HEK293 (cell line): ENCODE data around the gene PRSS35.
"Not testable (repeated sequence)": the region's sequence is repeated elsewhere in the genome, so short reads cannot be mapped to it uniquely, and the experiment has no call there.

Source experiments
- CTCF ChIA-PET: fragments of 350-600 bp; formaldehyde crosslinking; extraction: SDS; loops from one replicate; lab custom pipeline; 2021; ENCODE audit warnings: antibody characterized with exemption; lab: Yijun Ruan, JAX
- POLR2A ChIA-PET: fragments of 300-600 bp; formaldehyde crosslinking; extraction: SDS; loops from one replicate; lab custom pipeline; 2020; ENCODE audit warnings: antibody characterized with exemption, inconsistent platforms; lab: Yijun Ruan, JAX
- H3K27ac ChIP-seq: fragments of 200-500 bp; sonication (Bioruptor generic); 2 replicates; pipeline ENCODE4 v1.5.1; 2014; ENCODE audit warnings: low read depth, low read length, control low read depth, inconsistent platforms; ENCODE audit errors: extremely low read depth
- H3K36me3 ChIP-seq, 2 experiments: fragments of 200-500 bp in 1 of 2; sonication (Bioruptor generic) in 1 of 2; 1 replicate in 1 of 2; 2 replicates in 1 of 2; pipeline ENCODE4 v1.5.1; 2014 to 2017; ENCODE audit warnings: inconsistent platforms in 2 of 2, low read length in 2 of 2; ENCODE audit not compliant: control insufficient read depth in 2 of 2, insufficient read depth in 1 of 2
- H3K4me1 ChIP-seq: fragments of 200-500 bp; sonication (Bioruptor generic); 2 replicates; pipeline ENCODE4 v1.5.1; 2014; ENCODE audit warnings: mild to moderate bottlenecking, low read length, inconsistent platforms; ENCODE audit not compliant: control insufficient read depth, insufficient read depth
- H3K4me3 ChIP-seq: 2 replicates; pipeline ENCODE4 v1.5.1; 2011; ENCODE audit warnings: low read depth, mild to moderate bottlenecking, control low read depth, low read length, moderate library complexity
- H3K9me3 ChIP-seq: fragments of 200-500 bp; sonication (Bioruptor generic); 2 replicates; pipeline ENCODE4 v1.5.1; 2014; ENCODE audit warnings: low read depth, low read length, inconsistent platforms; ENCODE audit not compliant: control insufficient read depth, insufficient read depth
- IKZF3 ChIP-seq: fragments of 450-650 bp; IDR thresholded peaks from 2 replicates; pipeline ENCODE4 v1.5.0; 2018; ENCODE audit warnings: missing biosample characterization, mild to moderate bottlenecking, missing genetic modification characterization, moderate library complexity
- KLF8 ChIP-seq: fragments of 450-650 bp; formaldehyde crosslinking; IDR thresholded peaks from 2 replicates; pipeline ENCODE4 v1.5.1; 2016; ENCODE audit warnings: missing biosample characterization, missing genetic modification characterization
- MZF1 ChIP-seq: fragments of 450-650 bp; formaldehyde crosslinking; IDR thresholded peaks from 2 replicates; pipeline ENCODE4 v1.5.1; 2017; ENCODE audit warnings: missing biosample characterization, missing genetic modification characterization, borderline replicate concordance
- ZBTB48 ChIP-seq: fragments of 450-650 bp; formaldehyde crosslinking; IDR thresholded peaks from 2 replicates; pipeline ENCODE4 v1.5.1; 2016; ENCODE audit warnings: missing biosample characterization, missing genetic modification characterization
- ZNF211 ChIP-seq: fragments of 450-650 bp; formaldehyde crosslinking; IDR thresholded peaks from 2 replicates; pipeline ENCODE4 v1.5.1; 2016; ENCODE audit warnings: low read depth, missing biosample characterization, missing genetic modification characterization
- ZNF311 ChIP-seq: fragments of 450-650 bp; formaldehyde crosslinking; IDR thresholded peaks from 2 replicates; pipeline ENCODE4 v1.5.1; 2017; ENCODE audit warnings: missing biosample characterization, missing genetic modification characterization, borderline replicate concordance
- ZNF324 ChIP-seq: fragments of 450-650 bp; formaldehyde crosslinking; IDR thresholded peaks from 2 replicates; pipeline ENCODE4 v1.5.1; 2016; ENCODE audit warnings: missing biosample characterization, missing genetic modification characterization
- ZNF391 ChIP-seq: fragments of 450-650 bp; formaldehyde crosslinking; IDR thresholded peaks from 2 replicates; pipeline ENCODE4 v1.5.1; 2016; ENCODE audit warnings: low read depth, missing biosample characterization, missing genetic modification characterization, borderline replicate concordance
- ZNF571 ChIP-seq: fragments of 450-650 bp; formaldehyde crosslinking; IDR thresholded peaks from 2 replicates; pipeline ENCODE4 v1.5.0; 2017; ENCODE audit warnings: missing biosample characterization, missing genetic modification characterization
- ZNF621 ChIP-seq: fragments of 450-650 bp; formaldehyde crosslinking; IDR thresholded peaks from 2 replicates; pipeline ENCODE4 v1.5.1; 2017; ENCODE audit warnings: missing biosample characterization, missing genetic modification characterization
- ZNF830 ChIP-seq: fragments of 450-650 bp; IDR thresholded peaks from 2 replicates; pipeline ENCODE4 v1.5.0; 2018; ENCODE audit warnings: missing biosample characterization, missing genetic modification characterization, low read depth, mild to moderate bottlenecking, moderate library complexity
- TF ChIP-seq, protein P1 (sequence below): fragments of 450-650 bp; formaldehyde crosslinking; IDR thresholded peaks from 2 replicates; pipeline ENCODE4 v1.5.1; 2016; ENCODE audit warnings: missing biosample characterization, missing genetic modification characterization
- TF ChIP-seq, protein P2 (sequence below): fragments of 450-650 bp; formaldehyde crosslinking; conservative IDR thresholded peaks from 2 replicates; pipeline ENCODE4 v1.5.1; 2016; ENCODE audit warnings: low read depth, missing biosample characterization, missing genetic modification characterization
- TF ChIP-seq, protein P3 (sequence below): fragments of 450-650 bp; formaldehyde crosslinking; IDR thresholded peaks from 2 replicates; pipeline ENCODE4 v1.5.1; 2017; ENCODE audit warnings: missing biosample characterization, missing genetic modification characterization
- TF ChIP-seq, protein P4 (sequence below): fragments of 450-650 bp; formaldehyde crosslinking; IDR thresholded peaks from 2 replicates; pipeline ENCODE4 v1.5.1; 2016; ENCODE audit warnings: missing biosample characterization, missing genetic modification characterization

The PRSS35 gene

DNA sequence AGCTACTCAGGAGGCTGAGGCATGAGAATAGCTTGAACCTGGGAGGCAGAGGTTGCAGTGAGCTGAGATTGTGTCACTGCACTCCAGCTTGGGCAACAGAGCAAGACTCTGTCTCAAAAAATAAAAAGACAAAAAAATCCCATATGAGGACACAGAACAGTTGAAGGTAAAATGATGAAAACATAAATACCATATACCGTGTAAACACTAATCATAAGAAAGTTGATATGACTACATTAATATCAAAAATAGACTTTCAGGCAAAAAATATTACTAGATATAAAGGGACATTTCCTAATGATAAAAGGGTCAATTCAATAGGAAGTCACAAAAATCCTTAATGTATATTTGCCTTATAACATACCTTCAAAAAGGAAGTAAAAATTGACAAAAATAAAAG, 30.4 kb upstream of the PRSS35 start:
- CTCF ChIA-PET, result interaction anchor here (0.6 to 0.9 kb wide), 2 partner anchors 8 to 29 kb away, joined by 3 read pairs; no protein-coding TSS in a partner anchor
- not testable (repeated sequence) for H3K4me1 ChIP-seq, H3K9me3 ChIP-seq
- peak; percentile 91 for TF ChIP-seq ZNF211
- TF ChIP-seq, all 188 proteins: peak for 1; not testable (repeated sequence) for 187
- H3K4me3 ChIP-seq, H3K27ac ChIP-seq, POLR2A ChIA-PET, H3K36me3 ChIP-seq: not testable (repeated sequence)

DNA sequence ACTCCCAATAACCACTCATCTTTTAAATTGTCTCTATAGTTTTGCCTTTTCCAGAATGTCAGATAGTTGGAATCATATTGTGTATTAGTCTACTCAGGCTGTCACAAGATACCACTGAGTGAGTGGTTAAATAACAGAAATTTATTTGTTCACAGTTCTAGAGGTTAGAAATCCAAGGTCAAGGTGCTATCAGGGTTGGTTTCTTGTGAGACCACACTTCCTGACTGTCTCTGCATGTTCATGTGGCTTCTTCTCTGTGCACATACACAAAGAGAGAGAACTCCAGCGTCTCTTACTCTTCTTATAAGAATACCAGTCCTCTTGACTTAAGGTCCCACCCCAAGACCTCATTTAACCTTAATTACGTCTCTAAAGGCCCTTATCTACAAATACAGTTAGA, 23.9 kb upstream of the PRSS35 start:
- Histone ChIP-seq H3K9me3 (no peaks in the 10 kb centered on the region), H3K36me3 (no peaks in the 10 kb centered on the region), H3K4me3 (no peak overlapping the region), H3K27ac (no peak overlapping the region), H3K4me1 (no peaks in the 10 kb centered on the region)
- POLR2A ChIA-PET, result no interaction called here
- CTCF ChIA-PET, result no interaction called here
- TF ChIP-seq ZNF391 (no peak), IKZF3 (tag by site-specific recombination) (no peak), ZNF211 (no peak), ZNF621 (tag by site-specific recombination) (no peak), ZNF311 (no peak), ZNF324 (no peak), KLF8 (no peak), MZF1 (no peak)
- TF ChIP-seq, protein P1, sequence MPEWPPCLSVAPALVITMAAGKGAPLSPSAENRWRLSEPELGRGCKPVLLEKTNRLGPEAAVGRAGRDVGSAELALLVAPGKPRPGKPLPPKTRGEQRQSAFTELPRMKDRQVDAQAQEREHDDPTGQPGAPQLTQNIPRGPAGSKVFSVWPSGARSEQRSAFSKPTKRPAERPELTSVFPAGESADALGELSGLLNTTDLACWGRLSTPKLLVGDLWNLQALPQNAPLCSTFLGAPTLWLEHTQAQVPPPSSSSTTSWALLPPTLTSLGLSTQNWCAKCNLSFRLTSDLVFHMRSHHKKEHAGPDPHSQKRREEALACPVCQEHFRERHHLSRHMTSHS, result no peak
- TF ChIP-seq, protein P2, sequence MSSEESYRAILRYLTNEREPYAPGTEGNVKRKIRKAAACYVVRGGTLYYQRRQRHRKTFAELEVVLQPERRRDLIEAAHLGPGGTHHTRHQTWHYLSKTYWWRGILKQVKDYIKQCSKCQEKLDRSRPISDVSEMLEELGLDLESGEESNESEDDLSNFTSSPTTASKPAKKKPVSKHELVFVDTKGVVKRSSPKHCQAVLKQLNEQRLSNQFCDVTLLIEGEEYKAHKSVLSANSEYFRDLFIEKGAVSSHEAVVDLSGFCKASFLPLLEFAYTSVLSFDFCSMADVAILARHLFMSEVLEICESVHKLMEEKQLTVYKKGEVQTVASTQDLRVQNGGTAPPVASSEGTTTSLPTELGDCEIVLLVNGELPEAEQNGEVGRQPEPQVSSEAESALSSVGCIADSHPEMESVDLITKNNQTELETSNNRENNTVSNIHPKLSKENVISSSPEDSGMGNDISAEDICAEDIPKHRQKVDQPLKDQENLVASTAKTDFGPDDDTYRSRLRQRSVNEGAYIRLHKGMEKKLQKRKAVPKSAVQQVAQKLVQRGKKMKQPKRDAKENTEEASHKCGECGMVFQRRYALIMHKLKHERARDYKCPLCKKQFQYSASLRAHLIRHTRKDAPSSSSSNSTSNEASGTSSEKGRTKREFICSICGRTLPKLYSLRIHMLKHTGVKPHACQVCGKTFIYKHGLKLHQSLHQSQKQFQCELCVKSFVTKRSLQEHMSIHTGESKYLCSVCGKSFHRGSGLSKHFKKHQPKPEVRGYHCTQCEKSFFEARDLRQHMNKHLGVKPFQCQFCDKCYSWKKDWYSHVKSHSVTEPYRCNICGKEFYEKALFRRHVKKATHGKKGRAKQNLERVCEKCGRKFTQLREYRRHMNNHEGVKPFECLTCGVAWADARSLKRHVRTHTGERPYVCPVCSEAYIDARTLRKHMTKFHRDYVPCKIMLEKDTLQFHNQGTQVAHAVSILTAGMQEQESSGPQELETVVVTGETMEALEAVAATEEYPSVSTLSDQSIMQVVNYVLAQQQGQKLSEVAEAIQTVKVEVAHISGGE (tag by site-specific recombination), result no peak
- TF ChIP-seq, protein P3, sequence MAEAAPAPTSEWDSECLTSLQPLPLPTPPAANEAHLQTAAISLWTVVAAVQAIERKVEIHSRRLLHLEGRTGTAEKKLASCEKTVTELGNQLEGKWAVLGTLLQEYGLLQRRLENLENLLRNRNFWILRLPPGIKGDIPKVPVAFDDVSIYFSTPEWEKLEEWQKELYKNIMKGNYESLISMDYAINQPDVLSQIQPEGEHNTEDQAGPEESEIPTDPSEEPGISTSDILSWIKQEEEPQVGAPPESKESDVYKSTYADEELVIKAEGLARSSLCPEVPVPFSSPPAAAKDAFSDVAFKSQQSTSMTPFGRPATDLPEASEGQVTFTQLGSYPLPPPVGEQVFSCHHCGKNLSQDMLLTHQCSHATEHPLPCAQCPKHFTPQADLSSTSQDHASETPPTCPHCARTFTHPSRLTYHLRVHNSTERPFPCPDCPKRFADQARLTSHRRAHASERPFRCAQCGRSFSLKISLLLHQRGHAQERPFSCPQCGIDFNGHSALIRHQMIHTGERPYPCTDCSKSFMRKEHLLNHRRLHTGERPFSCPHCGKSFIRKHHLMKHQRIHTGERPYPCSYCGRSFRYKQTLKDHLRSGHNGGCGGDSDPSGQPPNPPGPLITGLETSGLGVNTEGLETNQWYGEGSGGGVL (tag by site-specific recombination), result no peak
- TF ChIP-seq, protein P4, sequence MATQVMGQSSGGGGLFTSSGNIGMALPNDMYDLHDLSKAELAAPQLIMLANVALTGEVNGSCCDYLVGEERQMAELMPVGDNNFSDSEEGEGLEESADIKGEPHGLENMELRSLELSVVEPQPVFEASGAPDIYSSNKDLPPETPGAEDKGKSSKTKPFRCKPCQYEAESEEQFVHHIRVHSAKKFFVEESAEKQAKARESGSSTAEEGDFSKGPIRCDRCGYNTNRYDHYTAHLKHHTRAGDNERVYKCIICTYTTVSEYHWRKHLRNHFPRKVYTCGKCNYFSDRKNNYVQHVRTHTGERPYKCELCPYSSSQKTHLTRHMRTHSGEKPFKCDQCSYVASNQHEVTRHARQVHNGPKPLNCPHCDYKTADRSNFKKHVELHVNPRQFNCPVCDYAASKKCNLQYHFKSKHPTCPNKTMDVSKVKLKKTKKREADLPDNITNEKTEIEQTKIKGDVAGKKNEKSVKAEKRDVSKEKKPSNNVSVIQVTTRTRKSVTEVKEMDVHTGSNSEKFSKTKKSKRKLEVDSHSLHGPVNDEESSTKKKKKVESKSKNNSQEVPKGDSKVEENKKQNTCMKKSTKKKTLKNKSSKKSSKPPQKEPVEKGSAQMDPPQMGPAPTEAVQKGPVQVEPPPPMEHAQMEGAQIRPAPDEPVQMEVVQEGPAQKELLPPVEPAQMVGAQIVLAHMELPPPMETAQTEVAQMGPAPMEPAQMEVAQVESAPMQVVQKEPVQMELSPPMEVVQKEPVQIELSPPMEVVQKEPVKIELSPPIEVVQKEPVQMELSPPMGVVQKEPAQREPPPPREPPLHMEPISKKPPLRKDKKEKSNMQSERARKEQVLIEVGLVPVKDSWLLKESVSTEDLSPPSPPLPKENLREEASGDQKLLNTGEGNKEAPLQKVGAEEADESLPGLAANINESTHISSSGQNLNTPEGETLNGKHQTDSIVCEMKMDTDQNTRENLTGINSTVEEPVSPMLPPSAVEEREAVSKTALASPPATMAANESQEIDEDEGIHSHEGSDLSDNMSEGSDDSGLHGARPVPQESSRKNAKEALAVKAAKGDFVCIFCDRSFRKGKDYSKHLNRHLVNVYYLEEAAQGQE (tag by site-specific recombination), result no peak

DNA sequence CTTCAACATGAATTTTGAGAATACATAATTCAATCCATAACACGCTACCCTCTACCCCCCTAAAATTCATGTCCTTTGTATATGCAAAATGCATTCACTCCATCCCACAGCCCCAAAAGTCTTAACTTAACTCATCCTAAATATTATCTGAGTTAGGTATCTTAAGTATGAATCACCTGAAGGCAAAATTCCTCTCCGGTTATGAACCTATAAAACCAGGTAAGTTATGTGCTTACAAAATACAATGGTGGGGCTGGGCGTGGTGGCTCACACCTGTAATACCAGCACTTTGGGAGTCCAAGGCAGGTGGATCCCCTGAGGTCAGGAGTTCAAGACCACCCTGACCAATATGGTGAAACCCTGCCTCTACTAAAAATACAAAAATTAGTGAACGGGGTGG, 23.5 kb upstream of the PRSS35 start:
- Histone ChIP-seq H3K4me1 (no peaks in the 10 kb centered on the region), H3K27ac (no peak overlapping the region), H3K9me3 (no peaks in the 10 kb centered on the region), H3K4me3 (no peak overlapping the region), H3K36me3 (no peaks in the 10 kb centered on the region)
- CTCF ChIA-PET, result no interaction called here
- POLR2A ChIA-PET, result no interaction called here
- no peak for TF ChIP-seq ZNF571 (tag by site-specific recombination)
- no peak for TF ChIP-seq ZBTB48 (tag by site-specific recombination)
- no peak for TF ChIP-seq ZNF830 (tag by site-specific recombination)
